Lower lobe of right lung (tissue), 2 donors: ENCODE measurements around the gene LPP. TPM values are rescaled to one million over a fixed set of nuclear protein-coding genes. Genes with fewer than 3 reads are reported as not detected.

Source experiments
- ATAC-seq, 2 donors: fragments of 200-7000 bp; cut with Tn5 transposase; one replicate each; pipeline ENCODE4 v1.9.1; 2020 to 2022; ENCODE audit warnings: mild to moderate bottlenecking in 2 of 2, moderate library complexity in 2 of 2
- DNase-seq: peaks from one replicate; pipeline ENCODE4 v3.0.0-alpha.2; 2020
- H3K27ac ChIP-seq: fragments of 200-600 bp; one replicate; pipeline ENCODE4 v1.8.0; 2022
- H3K27me3 ChIP-seq: fragments of 200-600 bp; one replicate; pipeline ENCODE4 v1.8.0; 2022; ENCODE audit warnings: low read depth
- H3K36me3 ChIP-seq: fragments of 200-600 bp; one replicate; pipeline ENCODE4 v1.8.0; 2022; ENCODE audit warnings: mild to moderate bottlenecking
- H3K4me1 ChIP-seq: fragments of 200-600 bp; one replicate; pipeline ENCODE4 v1.8.0; 2022
- H3K4me3 ChIP-seq: fragments of 200-600 bp; one replicate; pipeline ENCODE4 v1.8.0; 2022; ENCODE audit warnings: mild to moderate bottlenecking
- H3K9me3 ChIP-seq: fragments of 200-600 bp; one replicate; pipeline ENCODE4 v1.8.0; 2022
- CTCF ChIP-seq: fragments of 200-600 bp; IDR thresholded peaks from one replicate; pipeline ENCODE4 v1.8.0; 2022; ENCODE audit warnings: antibody characterized with exemption, mild to moderate bottlenecking
- intact Hi-C: fragments of 100-400 bp; cut with DNase I; formaldehyde crosslinking; loops from one replicate; pipeline ENCODE4 v1.11.0; 2022
- total RNA-seq: library from RNA; stranded (reverse); fragmentation: NEBNext Ultra II Directional; extraction: Animal tissue kit (Norgen Biotek cat#: 25700); gene quantifications from one replicate; pipeline ENCODE4 v1.2.1, GENCODE V29; 2021
- donor health status: DM: no; HTN: yes; CAD: no; lungs with severe emphysema.

The LPP gene
- total RNA-seq, 1 donor from 2014 or later, result 180 TPM

- no peak overlapping the region for H3K27ac ChIP-seq
- DNase-seq (no peak), ATAC-seq (no peak)
- H3K27me3 ChIP-seq, result no peaks in the 10 kb centered on the region
- no peak for TF ChIP-seq CTCF
- H3K9me3 ChIP-seq, result no peaks in the 10 kb centered on the region
- no peak overlapping the region for H3K4me3 ChIP-seq
- intact Hi-C loops, result no loop called here
- no peaks in the 10 kb centered on the region for H3K36me3 ChIP-seq
- H3K4me1 ChIP-seq, result peaks cover 4% of the 10 kb centered on the region
These were observed 319.1 kb downstream of the LPP start for GRCh38 chr3:188473045-188473444.

- H3K36me3 ChIP-seq, result no peaks in the 10 kb centered on the region
- H3K27me3 ChIP-seq, result no peaks in the 10 kb centered on the region
- DNase-seq (no peak), ATAC-seq (no peak)
- no peaks in the 10 kb centered on the region for H3K9me3 ChIP-seq
- no peak overlapping the region for H3K4me3 ChIP-seq
- H3K27ac ChIP-seq, result no peak overlapping the region
- intact Hi-C loops, result no loop called here
- H3K4me1 ChIP-seq, result peaks cover 4% of the 10 kb centered on the region
- no peak for TF ChIP-seq CTCF
These were observed 319.8 kb downstream of the LPP start for GRCh38 chr3:188473591-188474288.

- intact Hi-C loops, result no loop called here
These were observed 323.0 kb downstream of the LPP start for GRCh38 chr3:188476935-188477334.

GRCh38 chr3:188480011-188480410 lies 326.1 kb downstream of the LPP start:
- TF ChIP-seq CTCF, result no peak
- intact Hi-C loops, result no loop called here
- H3K4me3 ChIP-seq, result no peak overlapping the region

More at GRCh38 chr3:188476935-188477334, 323.0 kb downstream of the LPP start:
- Histone ChIP-seq H3K27ac (no peak overlapping the region), H3K4me3 (no peak overlapping the region), H3K4me1 (peaks cover 4% of the 10 kb centered on the region), H3K36me3 (no peaks in the 10 kb centered on the region), H3K27me3 (no peaks in the 10 kb centered on the region), H3K9me3 (no peaks in the 10 kb centered on the region)
- no peak for TF ChIP-seq CTCF
- no peak for ATAC-seq
- no peak for DNase-seq

GRCh38 chr3:188482929-188483328 lies 329.0 kb downstream of the LPP start:
- intact Hi-C loops, result no loop called here
- Histone ChIP-seq H3K27me3 (no peaks in the 10 kb centered on the region), H3K4me1 (no peaks in the 10 kb centered on the region), H3K4me3 (no peak overlapping the region), H3K36me3 (peaks cover 10% of the 10 kb centered on the region), H3K9me3 (no peaks in the 10 kb centered on the region), H3K27ac (no peak overlapping the region)
- ATAC-seq (no peak), DNase-seq (no peak)
- no peak for TF ChIP-seq CTCF

More at GRCh38 chr3:188480011-188480410, 326.1 kb downstream of the LPP start:
- DNase-seq (no peak), ATAC-seq (no peak)
- Histone ChIP-seq H3K4me1 (peaks cover 4% of the 10 kb centered on the region), H3K36me3 (peaks cover 7% of the 10 kb centered on the region), H3K27ac (no peak overlapping the region), H3K9me3 (no peaks in the 10 kb centered on the region), H3K27me3 (no peaks in the 10 kb centered on the region)
